Retina (tissue), 1 donor: ENCODE results near the gene TBC1D25.

Experiments used
- DNase-seq: peaks from one replicate; pipeline ENCODE4 v3.0.0-alpha.2; 2016

TBC1D25 gene, protein sequence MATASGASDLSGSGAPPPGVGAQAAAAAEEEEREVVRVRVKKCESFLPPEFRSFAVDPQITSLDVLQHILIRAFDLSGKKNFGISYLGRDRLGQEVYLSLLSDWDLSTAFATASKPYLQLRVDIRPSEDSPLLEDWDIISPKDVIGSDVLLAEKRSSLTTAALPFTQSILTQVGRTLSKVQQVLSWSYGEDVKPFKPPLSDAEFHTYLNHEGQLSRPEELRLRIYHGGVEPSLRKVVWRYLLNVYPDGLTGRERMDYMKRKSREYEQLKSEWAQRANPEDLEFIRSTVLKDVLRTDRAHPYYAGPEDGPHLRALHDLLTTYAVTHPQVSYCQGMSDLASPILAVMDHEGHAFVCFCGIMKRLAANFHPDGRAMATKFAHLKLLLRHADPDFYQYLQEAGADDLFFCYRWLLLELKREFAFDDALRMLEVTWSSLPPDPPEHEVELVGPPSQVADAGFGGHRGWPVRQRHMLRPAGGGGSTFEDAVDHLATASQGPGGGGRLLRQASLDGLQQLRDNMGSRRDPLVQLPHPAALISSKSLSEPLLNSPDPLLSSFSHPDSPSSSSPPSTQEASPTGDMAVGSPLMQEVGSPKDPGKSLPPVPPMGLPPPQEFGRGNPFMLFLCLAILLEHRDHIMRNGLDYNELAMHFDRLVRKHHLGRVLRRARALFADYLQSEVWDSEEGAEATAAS

DNA sequence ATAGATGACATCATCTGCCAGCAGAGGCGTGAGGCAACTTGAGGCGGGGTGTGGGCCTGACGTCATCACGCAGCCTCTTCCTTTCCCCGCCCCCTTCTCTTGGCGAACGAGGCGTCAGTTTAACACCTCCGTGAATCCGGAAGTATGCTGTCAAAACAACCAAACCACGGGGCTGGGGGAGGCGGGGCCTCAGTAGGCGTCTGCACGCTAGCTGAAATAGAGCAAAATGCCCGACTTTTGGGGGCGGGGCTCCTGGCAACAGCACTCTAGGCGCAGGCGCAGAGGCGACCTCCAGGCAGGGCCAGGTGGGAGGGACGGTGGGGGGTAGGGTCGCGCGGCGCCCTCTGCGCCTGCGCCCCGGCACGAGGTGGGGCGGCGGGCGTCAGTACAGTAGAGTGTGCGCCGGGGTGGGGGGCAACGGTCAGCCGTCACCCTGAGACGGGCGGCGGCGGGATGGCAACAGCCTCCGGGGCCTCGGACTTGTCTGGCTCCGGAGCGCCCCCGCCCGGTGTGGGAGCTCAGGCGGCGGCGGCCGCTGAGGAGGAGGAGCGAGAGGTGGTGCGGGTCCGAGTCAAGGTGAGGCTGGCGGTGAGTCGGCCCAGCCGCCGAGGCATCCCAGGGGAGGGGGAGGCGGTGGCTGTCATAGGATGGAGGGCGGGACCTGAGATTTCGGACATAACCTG is at the start of gene TBC1D25:
Gene TBC1D25, plus strand, starts transcription at position 370 of the 683 bp plus-strand sequence. Its CDS starts 84 bp downstream, at position 454.
- peak; percentile 87 for DNase-seq

DNA sequence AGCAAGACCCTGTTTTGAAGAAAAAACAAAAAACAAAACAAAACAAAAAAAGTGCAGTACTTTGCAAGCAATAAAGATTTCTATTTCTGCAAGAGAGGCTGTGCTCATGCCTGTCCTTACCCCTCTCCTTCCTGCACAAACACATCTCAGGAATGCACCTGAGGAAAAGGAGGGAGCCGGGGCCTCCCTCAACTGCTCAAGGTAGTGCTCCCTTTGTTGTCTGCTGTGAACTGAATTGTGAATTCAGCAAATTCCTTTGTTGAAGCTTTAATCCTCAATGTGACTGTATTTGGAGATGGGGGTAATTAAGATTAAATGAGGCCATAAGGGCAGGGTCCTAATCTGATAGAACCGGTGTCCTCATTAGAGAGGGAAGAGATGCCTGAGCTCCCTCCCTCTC is 49.6 kb upstream of the TBC1D25 start:
- no peak for DNase-seq

DNA sequence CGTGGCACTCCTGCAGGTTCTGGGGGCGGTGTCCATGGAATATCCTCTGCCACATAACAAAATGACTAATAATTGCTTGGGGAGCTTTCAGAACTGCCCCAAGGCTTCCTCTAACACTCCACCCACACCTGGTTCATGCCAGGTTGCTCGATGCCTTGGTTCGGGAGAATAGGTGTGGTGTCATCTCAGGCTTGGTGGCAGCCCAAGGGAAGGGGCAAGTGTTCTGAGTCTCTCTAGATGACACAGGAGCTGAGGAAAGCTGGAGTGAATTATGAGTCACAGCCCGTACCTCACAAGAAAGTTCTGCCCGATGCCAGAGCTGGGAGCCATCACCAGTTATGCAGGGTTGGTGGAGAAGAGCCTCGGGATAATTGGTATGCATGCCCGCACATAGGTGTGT is 48.9 kb upstream of the TBC1D25 start:
- DNase-seq: no peak

DNA sequence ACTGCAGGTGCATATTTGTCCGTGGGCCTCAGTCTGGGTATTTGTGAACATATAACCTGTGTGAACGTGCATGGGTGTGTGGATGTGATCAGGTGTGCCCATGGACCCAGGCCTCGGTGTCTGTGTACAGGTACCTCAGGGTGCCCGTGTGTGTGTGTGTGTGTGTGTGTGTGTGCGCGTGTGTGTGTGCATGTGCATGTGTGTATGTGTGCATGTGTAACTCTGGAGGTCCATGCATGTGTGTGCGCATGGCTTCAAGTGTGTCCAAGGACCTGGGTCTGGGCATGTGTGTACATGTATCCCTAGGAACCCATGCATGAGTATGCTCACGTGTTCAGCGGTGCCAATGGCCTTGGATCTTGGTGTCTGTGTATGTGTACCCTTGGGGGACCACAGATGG is 47.7 kb upstream of the TBC1D25 start:
- no peak for DNase-seq

DNA sequence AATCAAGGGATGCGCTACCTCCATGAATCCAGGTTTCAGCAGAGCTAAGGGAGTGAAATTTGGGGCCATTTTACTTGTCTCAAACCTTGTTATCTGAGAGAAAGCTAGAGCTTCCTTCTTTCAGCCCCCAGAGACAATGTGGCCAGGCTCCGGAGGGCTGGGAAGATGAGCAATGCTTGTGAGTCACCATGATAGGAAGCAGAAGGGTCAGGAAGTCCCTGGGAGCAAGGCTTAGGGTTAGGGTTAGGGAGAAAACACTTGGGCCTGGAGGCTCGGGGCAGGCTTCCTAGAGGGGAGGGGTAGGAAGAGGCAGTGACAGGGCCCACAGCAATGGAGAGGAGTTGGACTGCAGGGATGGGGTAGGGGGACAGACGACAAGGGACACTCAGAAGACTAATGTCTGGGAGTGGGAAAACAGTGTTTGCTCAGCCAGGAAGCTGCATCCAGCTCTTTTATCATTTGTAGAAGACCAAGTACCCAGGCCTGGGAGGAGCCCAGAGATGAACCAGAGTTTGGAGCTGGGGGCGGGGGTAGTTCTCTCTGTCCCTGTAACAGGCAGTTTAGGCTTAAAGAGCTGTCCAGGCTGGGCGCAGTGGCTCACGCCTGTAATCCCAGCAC is 47.1 kb upstream of the TBC1D25 start:
- DNase-seq: no peak

DNA sequence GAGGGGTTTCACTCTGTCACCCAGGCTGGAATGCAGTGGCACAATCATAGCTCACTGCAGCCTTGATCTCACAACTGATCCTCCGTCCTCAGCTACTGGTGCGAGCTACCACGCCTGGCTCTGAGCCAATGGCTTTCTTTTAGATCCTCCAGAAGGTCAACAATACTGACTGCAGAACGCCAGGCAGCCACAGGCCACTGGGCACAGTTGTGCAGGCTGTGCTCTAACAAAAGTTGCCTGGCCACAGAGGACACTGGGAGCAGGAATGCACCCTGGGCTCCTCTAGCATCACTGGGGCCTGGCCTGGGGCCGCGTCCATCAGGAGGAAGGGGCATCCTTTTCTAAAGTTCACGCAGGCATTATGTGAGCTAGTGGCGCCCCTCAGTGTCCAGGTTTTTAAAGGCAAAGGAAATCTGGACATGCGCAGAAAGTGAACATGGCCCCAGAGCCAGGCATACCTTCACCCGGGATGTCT is 45.6 kb upstream of the TBC1D25 start:
- DNase-seq: peak; percentile 53

DNA sequence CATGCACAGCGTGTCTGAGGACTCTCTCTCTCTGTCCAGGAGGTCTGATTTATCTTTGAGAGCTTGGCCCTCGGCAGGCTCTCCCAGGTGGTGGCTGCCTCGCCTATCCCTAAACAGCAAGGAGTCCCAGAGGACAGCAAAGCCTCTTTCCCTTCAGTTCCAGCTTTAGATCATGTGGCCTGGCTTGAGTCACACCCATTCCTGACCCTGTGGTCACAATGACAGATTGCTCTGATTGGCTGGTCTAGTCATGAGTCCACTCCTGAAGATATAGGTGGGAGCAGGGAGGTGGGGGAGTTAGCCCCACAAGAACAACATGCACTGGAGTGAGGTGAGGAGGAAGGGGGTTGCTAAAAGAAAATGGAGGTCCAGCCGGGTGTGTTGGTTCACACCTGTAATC is 42.9 kb upstream of the TBC1D25 start:
- DNase-seq: no peak

DNA sequence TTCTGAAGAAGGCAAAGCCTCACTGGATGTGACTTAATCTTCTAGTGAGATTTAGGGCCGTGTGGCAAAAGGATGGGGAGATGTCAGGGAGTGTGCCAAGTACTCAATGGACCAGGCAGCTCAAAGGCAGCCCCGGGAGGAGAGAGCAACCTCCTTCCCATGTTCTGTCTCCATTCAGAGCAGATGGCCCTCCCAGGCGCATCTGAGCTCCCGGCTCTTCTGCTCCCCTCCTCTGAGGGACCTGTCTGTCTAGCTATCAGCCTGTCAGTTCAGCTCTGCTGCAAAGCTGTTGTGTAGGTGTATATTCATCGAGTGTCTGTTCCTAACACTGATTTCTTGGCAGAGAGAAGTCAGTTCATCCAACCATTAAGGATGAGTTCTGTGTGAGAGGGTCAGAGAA is 41.6 kb upstream of the TBC1D25 start:
- DNase-seq: no peak

DNA sequence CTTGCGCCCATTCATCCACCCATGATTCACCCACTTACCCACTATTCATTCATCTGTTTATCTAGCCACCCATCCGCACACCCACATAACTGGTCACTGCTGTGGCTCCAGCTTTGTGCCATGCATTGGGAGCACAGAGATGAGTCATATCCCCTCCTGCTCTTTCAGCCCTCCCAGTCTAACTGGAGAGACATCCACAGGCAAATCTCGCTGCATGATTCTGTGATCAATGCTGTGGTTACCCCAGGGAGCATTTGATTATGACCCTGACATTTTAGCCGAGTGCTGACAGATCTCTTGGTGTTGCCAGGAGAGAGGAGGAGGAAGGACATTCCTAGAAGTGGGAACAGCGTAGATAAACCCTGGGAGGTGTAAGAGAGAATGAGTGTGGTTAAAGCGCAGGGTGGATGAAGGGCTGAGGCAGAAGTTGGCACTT is 41.1 kb upstream of the TBC1D25 start:
- no peak for DNase-seq

DNA sequence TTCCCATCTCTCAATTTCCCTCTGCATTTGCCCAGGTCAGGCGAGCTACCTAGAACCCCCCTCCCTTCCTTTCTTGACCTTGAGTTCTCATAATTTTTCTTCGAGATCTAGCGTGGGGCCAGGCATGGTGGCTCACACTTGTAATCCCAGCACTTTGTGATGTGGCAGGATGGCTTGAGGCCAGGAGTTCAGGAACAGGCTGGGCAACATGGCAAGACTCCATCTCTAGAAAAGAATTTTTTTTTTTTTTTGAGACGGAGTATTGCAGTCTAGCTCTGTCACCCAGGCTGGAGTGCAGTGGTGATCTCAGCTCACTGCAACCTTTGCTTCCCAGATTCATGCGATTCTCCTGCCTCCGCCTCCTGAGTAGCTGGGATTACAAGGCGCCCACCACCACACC is 35.3 kb upstream of the TBC1D25 start:
- no peak for DNase-seq

DNA sequence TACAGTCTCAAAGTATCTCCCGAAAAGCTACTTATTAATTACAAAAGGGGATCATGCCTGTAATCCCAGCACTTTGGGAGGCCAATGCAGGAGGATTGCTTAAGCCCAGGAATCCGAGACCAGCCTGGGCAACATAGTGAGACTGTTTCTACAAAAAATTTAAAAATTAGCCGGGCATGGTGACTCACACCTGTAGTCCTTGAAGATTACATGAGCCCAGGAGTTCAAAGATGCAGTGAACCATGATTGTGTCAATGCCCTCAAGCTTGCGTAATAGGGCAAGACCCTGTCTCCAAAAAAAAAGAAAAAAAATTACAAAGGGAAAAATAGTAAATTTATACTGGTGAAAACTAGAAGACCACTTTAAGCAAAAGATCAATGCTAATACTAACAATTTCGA is 34.0 kb upstream of the TBC1D25 start:
- no peak for DNase-seq

DNA sequence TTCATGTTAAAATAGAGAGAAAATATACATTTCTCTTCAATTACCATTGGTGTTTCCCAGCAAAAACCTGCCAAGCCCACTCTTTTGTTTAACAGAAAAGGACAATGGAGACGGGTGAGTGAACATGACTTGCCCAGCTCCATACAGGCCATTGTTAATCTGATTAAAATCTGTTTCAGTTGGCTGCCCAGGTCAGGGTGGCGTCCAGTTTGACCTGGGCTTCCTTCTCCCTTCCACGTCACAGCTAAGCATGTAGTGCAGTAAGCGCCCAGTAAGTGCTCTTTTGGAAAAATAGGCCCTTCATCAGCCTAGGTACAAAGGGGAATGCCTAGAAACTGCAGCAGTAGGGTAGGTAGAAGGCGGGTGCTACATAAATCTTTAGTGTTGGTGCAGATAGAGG is 32.3 kb upstream of the TBC1D25 start:
- peak; percentile 28 for DNase-seq

DNA sequence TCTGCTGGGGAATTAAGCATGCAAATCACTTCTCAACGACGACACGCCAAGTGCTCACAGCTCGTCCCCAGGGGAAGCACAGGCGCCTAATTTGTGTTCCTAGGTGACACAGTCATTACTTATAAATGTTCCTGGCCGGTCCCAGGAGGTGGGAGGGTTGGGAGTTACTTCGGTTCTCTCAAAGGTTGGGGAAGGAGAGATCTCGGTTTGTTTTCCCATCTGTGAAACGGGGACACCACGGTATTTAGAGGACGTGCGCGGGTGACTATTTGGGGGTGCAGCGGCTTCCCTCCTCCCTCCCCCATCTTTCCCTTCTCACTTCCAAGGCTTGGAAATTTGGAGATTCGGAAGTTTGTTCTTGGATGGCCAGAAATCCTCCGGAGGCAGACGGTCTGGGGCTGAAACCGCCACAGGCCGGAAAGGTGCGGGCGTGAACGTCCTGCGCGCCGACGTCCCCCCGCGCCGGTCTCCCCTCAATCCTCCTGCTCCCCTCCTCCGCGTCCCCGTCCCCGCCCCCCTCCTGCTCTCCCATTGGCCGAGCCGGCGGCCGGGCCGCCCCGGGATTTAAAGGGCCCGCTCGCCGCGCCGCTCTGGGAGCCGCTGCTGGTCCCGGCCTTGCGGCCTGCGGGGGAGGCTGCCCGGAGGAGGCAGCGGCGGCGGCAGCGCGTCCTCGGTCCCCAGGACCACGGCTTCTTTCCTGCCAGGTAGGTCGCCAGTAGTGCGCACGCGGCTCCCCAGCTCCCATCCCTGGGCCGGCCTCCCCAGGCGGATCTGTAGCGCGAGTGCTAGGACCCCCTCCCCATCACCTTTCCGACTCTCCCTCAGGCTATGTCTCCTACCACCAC is 30.9 kb upstream of the TBC1D25 start, which contains the start of gene PORCN:
Gene PORCN, plus strand, starts transcription at position 593 of the 845 bp plus-strand sequence. CDS start 829 bp downstream, outside the sequence.
- peak; percentile 71 for DNase-seq

DNA sequence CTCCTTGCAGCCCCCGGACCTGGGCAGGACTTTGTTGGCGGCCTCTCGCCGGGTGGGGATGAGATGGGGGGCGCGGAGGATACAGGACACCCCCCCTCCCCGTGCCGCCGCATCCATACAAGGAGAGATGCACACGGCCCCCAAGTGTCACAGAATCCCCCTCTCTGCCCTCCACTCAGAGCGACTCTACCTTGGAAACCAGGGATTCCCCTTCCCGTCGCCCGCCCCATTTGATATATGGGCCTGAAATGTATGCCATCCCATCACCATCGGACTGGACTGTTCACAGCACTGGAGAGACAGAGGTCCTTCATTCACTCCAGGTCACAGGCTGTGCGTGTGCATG is 30.3 kb upstream of the TBC1D25 start:
- no peak for DNase-seq

DNA sequence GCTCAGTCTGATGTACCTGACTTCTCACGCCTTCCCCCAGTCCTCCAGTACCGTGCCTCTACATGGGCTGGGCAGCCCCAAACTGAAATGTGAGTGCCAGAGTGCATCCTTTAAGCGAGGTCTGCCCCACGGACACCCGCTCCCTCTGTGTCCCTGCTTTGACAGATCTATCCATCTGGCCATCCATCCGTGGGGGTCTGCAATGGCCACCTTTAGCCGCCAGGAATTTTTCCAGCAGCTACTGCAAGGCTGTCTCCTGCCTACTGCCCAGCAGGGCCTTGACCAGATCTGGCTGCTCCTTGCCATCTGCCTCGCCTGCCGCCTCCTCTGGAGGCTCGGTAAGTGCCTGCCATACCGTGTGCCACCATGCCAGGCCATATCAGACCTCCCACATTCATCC is 29.9 kb upstream of the TBC1D25 start:
- DNase-seq: peak; percentile 13

DNA sequence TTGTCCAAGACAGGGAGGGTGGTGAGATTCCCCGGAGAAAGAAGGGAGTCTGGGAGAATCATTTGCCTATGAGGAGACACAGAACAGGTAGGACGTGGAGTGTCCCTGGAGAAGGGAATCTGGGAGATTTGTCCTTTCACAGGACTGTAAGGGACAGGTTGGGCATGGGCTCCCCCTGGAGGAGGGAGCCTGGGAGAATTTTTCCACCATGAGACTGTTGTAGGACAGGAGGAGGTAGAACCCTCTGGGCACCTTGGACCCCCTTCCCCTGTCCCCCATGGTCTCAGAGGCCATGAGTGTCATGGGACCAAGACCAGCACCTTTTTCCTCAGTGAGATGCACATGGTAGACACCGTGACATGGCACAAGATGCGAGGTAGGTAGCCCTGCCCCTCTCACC is 28.0 kb upstream of the TBC1D25 start:
- no peak for DNase-seq

DNA sequence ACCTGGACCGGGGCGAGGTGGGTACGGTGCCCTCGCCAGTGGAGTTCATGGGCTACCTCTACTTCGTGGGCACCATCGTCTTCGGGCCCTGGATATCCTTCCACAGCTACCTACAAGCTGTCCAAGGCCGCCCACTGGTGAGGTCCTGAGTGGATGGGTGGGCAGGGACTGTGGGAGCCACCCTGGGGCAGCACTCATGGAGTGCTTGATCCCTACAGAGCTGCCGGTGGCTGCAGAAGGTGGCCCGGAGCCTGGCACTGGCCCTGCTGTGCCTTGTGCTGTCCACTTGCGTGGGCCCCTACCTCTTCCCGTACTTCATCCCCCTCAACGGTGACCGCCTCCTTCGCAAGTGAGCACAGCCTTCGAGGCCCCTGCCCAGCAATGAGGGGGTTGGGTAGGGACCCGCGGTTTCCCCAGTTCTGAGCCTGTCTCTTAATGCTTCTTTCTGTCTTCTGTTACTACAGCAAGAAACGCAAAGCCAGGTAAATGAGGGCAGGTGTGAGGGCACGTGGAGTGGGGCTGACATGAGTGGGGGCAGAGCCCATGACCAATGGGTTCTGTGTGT is 27.1 kb upstream of the TBC1D25 start:
- DNase-seq: no peak

DNA sequence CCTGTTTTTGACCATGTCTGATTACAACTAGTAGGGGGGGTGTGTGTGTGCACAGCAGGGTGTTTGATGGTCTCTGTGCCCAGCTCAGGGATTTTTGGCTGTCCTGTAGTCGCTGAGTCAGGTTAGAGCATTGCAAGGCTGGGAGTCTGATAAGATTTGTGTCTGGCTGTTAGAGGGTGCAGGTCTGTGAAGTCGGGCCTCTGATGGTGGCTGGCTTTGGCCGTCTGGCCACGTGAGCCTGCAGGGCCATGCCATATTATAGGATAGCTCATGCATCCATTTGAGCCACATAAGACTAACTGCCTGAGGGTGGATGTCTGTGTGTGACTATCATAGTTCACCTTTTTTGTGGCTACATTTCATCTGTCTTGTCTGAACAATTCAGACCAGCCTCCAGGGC is 25.8 kb upstream of the TBC1D25 start:
- DNase-seq: no peak

DNA sequence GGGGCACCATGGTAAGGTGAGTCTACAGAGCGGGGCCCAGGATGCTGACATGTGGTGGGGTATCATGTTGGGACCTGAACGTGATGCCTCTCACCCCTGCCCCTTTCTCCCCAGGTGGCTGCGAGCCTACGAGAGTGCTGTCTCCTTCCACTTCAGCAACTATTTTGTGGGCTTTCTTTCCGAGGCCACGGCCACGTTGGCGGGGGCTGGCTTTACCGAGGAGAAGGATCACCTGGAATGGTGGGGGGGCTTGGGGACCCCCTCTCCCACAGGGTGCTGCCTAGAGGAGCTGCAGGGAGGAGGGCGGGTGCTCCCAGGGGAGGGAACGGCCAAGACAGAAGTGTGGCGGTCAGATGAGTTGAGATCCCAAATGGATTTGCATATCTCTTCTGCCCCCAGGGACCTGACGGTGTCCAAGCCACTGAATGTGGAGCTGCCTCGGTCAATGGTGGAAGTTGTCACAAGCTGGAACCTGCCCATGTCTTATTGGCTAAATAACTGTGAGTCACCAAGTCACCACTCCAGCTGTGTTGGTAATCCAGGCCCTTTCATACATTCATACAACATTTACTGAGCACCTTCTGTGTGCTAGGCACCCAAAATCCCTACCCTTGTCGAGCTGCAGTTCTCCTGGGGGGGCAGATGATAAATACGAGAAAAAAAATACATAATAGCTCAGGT is 25.2 kb upstream of the TBC1D25 start:
- no peak for DNase-seq

DNA sequence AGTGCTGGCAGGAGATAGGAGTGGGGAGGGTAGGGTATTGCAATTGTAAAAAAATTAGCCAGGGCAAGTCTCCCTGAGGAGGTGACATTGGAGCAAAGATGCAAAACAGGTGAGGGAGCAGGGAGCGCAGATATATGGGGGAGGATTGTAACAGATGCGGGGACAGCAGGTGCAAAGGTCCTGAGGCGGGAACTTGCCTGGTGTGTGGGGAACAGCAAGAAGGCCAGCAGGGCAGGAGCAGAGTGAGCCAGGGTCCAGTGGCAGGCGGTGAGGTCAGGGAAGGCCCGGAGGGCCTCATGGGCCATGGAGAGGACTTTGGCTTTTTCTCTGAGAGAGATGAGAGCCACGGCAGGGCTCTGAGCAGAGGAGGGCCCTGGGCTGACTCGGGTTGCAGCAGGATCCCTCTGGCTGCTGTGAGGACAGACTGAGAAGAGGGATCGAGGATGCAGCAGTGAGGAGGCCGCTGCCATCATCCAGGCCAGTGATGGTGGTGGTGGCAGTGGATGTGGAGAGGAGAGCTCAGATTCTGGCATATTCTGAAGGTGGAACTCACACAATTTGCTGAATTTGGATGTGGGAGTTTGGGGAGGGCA is 24.6 kb upstream of the TBC1D25 start:
- DNase-seq: no peak

DNA sequence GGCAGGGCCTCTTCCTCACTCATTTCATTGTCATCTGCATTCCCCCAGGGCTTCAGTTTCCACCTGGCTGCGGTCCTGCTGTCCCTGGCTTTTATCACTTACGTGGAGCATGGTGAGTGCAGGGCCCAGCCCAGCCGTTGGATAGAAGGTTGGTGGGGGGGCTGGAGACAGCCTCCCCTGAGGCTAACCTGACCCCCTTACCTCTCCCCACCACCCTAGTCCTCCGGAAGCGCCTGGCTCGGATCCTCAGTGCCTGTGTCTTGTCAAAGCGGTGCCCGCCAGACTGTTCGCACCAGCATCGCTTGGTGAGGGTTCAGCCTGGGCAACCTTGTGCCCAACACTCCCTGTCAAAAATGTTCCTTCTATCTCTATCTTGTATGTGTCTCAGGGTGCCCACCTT is 23.7 kb upstream of the TBC1D25 start:
- no peak for DNase-seq
